ENCODE measurements around the gene MSANTD1. TPM values are rescaled to one million over a fixed set of nuclear protein-coding genes. Genes with fewer than 3 reads are reported as not detected.

MSANTD1 gene
- 1 to 10 TPM; 1.4 to 2.8 TPM for total RNA-seq

- no peak within 1 kb of the TSS for H3K27ac ChIP-seq
- ATAC-seq (ENCODE audit: insufficient number of reproducible peaks, low FRiP score, low read depth) (no peak), DNase-seq (ENCODE audit: low spot score) (no peak)
- no peaks in the 10 kb centered on the region for H3K36me3 ChIP-seq
- no peaks in the 10 kb centered on the region for H3K4me1 ChIP-seq (ENCODE audit: control insufficient read depth in 1 of 2, low read depth in 2 of 2)
- TF ChIP-seq CTCF (IDR thresholded peaks at IDR 0.05) = no peak
- H3K27me3 ChIP-seq (replicated peaks; ENCODE audit: insufficient read depth) = no peaks in the 10 kb centered on the region
- H3K9me3 ChIP-seq = no peaks in the 10 kb centered on the region
- no peak within 1 kb of the TSS for H3K4me3 ChIP-seq
Measured at GRCh38 chr4:3248811-3249661, at the start of gene MSANTD1. TSS of gene MSANTD1 (plus strand) at chr4:3249159. CDS start at chr4:3249223, 64 bp downstream.

- TF ChIP-seq CTCF (IDR thresholded peaks at IDR 0.05) = no peak
- no peak for ATAC-seq (ENCODE audit: insufficient number of reproducible peaks, low FRiP score, low read depth)
- Histone ChIP-seq H3K27me3 (replicated peaks; ENCODE audit: insufficient read depth) (no peaks in the 10 kb centered on the region), H3K4me1 (ENCODE audit: control insufficient read depth in 1 of 2, low read depth in 2 of 2) (peaks cover 0 to 9% of the 10 kb centered on the region in 2 donors), H3K36me3 (peaks cover 12% of the 10 kb centered on the region), H3K27ac (no peak overlapping the region), H3K4me3 (no peak overlapping the region), H3K9me3 (no peaks in the 10 kb centered on the region)
- no peak for DNase-seq (ENCODE audit: low spot score)
Measured at GRCh38 chr4:3199653-3200422, 49.1 kb upstream of the MSANTD1 start.

- H3K9me3 ChIP-seq = no peaks in the 10 kb centered on the region
- peaks cover 8% of the 10 kb centered on the region for H3K36me3 ChIP-seq
- DNase-seq (ENCODE audit: low spot score) = no peak
- peaks cover 0 to 9% of the 10 kb centered on the region in 2 donors for H3K4me1 ChIP-seq (ENCODE audit: control insufficient read depth in 1 of 2, low read depth in 2 of 2)
- H3K4me3 ChIP-seq = no peak overlapping the region
- H3K27ac ChIP-seq = no peak overlapping the region
- TF ChIP-seq CTCF (IDR thresholded peaks at IDR 0.05) = no peak
- ATAC-seq (ENCODE audit: insufficient number of reproducible peaks, low FRiP score, low read depth) = no peak
- no peaks in the 10 kb centered on the region for H3K27me3 ChIP-seq (replicated peaks; ENCODE audit: insufficient read depth)
Measured at GRCh38 chr4:3200423-3201090, 48.4 kb upstream of the MSANTD1 start.

GRCh38 chr4:3201718-3202702 lies 46.9 kb upstream of the MSANTD1 start:
- Histone ChIP-seq H3K4me3 (no peak overlapping the region), H3K27ac (no peak overlapping the region), H3K36me3 (peaks cover 14% of the 10 kb centered on the region), H3K4me1 (ENCODE audit: control insufficient read depth in 1 of 2, low read depth in 2 of 2) (peaks cover 0 to 9% of the 10 kb centered on the region in 2 donors), H3K27me3 (replicated peaks; ENCODE audit: insufficient read depth) (no peaks in the 10 kb centered on the region), H3K9me3 (no peaks in the 10 kb centered on the region)
- ATAC-seq (ENCODE audit: insufficient number of reproducible peaks, low FRiP score, low read depth) = no peak
- no peak for TF ChIP-seq CTCF (IDR thresholded peaks at IDR 0.05)
- no peak for DNase-seq (ENCODE audit: low spot score)
